GM12872 (cell line): ENCODE data around the gene SLC28A2.

ENCODE experiments used
- CTCF ChIP-seq: IDR thresholded peaks from 3 replicates; pipeline ENCODE4 v1.5.1; 2011; ENCODE audit warnings: low read depth, mild to moderate bottlenecking, low read length, moderate library complexity; ENCODE audit not compliant: insufficient read depth

The SLC28A2 gene

GRCh38 chr15:45291822-45292582 is 40.0 kb downstream of the SLC28A2 start:
- TF ChIP-seq CTCF = no peak

GRCh38 chr15:45304711-45305110 is 52.7 kb downstream of the SLC28A2 start:
- no peak for TF ChIP-seq CTCF

GRCh38 chr15:45306105-45306504 is 54.1 kb downstream of the SLC28A2 start:
- TF ChIP-seq CTCF = no peak

DNA sequence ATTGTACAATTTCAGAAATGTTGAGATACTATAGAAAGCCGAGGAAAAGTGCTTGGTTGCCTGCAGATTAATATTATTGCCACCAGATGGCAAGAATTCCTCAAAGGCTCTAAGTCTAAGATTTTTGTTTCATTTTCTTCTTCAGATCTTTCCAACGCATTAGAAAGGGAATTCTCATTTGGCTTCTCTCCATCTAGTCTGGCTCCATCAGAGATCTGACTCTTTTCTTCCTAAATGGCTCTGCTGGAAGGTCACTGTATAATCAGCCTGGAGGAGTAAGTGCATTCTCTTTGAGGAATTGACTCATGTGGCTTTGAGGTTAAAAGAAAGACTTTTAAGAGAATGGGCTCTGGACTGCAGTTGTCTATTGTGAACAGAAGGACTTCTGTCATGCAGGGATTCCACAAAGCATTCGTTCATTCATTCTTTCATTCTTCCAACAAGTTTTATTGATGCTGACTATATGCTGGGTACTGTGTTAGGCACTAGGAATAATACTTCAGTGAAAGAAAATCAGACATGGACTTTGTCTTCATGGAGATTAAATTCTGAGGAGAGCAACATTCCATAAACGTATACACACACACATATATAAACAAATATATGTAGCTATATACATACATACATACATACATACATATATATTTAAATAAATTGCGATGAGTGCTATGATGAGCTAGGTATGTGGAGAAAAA is 55.3 kb downstream of the SLC28A2 start:
- peak; percentile 54 for TF ChIP-seq CTCF

DNA sequence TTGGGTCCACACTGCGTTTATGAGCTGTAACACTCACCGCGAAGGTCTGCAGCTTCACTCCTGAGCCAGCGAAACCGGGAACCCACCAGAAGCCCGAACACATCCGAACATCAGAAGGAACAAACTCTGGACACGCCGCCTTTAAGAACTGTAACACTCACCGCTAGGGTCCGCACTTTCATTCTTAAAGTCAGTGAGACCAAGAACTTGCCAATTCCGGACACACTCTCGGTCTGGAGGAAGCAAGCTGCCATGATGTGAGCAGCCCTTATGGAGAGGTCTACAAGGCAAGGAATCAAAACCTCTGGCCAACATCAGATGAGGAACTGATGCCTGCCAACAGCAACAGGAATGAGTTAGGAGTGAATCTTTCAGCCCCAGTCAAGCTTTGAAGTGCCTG is 62.9 kb downstream of the SLC28A2 start:
- TF ChIP-seq CTCF = no peak

GRCh38 chr15:45319472-45320214 is 67.6 kb downstream of the SLC28A2 start:
- no peak for TF ChIP-seq CTCF

- no peak for TF ChIP-seq CTCF
These were observed 68.7 kb downstream of the SLC28A2 start for GRCh38 chr15:45320581-45321205.
